Measurements from ENCODE around the gene COX10. TPM values are rescaled to one million over a fixed set of nuclear protein-coding genes. Genes with fewer than 3 reads are reported as not detected.

COX10 gene
- total RNA-seq, 1 donor from 2014 or later, result 13.8 TPM

- intact Hi-C loops (cut with DNase I), result no loop called here
- no peaks in the 10 kb centered on the region for H3K27me3 ChIP-seq (ENCODE audit: low read depth)
- peak; percentile 41 for ATAC-seq
- DNase-seq, result no peak
- no peak overlapping the region for H3K4me3 ChIP-seq
- peaks cover 38% of the 10 kb centered on the region for H3K4me1 ChIP-seq
- TF ChIP-seq CTCF (IDR thresholded peaks at IDR 0.05), result no peak
- peak overlapping the region; percentile 67 for H3K27ac ChIP-seq
- H3K36me3 ChIP-seq, result no peaks in the 10 kb centered on the region
- no peaks in the 10 kb centered on the region for H3K9me3 ChIP-seq
These were observed 128.3 kb downstream of the COX10 start for GRCh38 chr17:14197586-14197985.

GRCh38 chr17:14198013-14198412 is 128.7 kb downstream of the COX10 start:
- peak; percentile 92 to 94 for ATAC-seq
- intact Hi-C loops (cut with DNase I), result no loop called here

GRCh38 chr17:14198575-14198974 is 129.3 kb downstream of the COX10 start:
- DNase-seq, result no peak

More at GRCh38 chr17:14198013-14198412, 128.7 kb downstream of the COX10 start:
- Histone ChIP-seq H3K27me3 (ENCODE audit: low read depth) (no peaks in the 10 kb centered on the region), H3K27ac (peak overlapping the region; percentile 67), H3K4me1 (peaks cover 38% of the 10 kb centered on the region), H3K4me3 (no peak overlapping the region), H3K36me3 (no peaks in the 10 kb centered on the region), H3K9me3 (no peaks in the 10 kb centered on the region)
- no peak for TF ChIP-seq CTCF (IDR thresholded peaks at IDR 0.05)
- peak; percentile 78 for DNase-seq

GRCh38 chr17:14199601-14200000 is 130.3 kb downstream of the COX10 start:
- H3K27me3 ChIP-seq (ENCODE audit: low read depth), result no peaks in the 10 kb centered on the region
- peaks cover 38% of the 10 kb centered on the region for H3K4me1 ChIP-seq
- H3K4me3 ChIP-seq, result no peak overlapping the region
- no peaks in the 10 kb centered on the region for H3K9me3 ChIP-seq
- intact Hi-C loops (cut with DNase I), result no loop called here
- TF ChIP-seq CTCF (IDR thresholded peaks at IDR 0.05), result no peak
- DNase-seq, result no peak
- ATAC-seq, result no peak
- H3K36me3 ChIP-seq, result no peaks in the 10 kb centered on the region
- no peak overlapping the region for H3K27ac ChIP-seq

More at GRCh38 chr17:14198575-14198974, 129.3 kb downstream of the COX10 start:
- peak in 1 of 2 donors; percentile 34 for ATAC-seq
- H3K4me3 ChIP-seq, result no peak overlapping the region
- H3K36me3 ChIP-seq, result no peaks in the 10 kb centered on the region
- H3K4me1 ChIP-seq, result peaks cover 38% of the 10 kb centered on the region
- H3K27ac ChIP-seq, result peak overlapping the region; percentile 67
- no peak for TF ChIP-seq CTCF (IDR thresholded peaks at IDR 0.05)
- intact Hi-C loops (cut with DNase I), result no loop called here
- no peaks in the 10 kb centered on the region for H3K27me3 ChIP-seq (ENCODE audit: low read depth)
- no peaks in the 10 kb centered on the region for H3K9me3 ChIP-seq

GRCh38 chr17:14200354-14200753 is 131.1 kb downstream of the COX10 start:
- no peak for ATAC-seq
- Histone ChIP-seq H3K36me3 (no peaks in the 10 kb centered on the region), H3K27me3 (ENCODE audit: low read depth) (no peaks in the 10 kb centered on the region), H3K27ac (no peak overlapping the region), H3K9me3 (no peaks in the 10 kb centered on the region), H3K4me3 (no peak overlapping the region), H3K4me1 (peaks cover 38% of the 10 kb centered on the region)
- no peak for DNase-seq
- no peak for TF ChIP-seq CTCF (IDR thresholded peaks at IDR 0.05)
- intact Hi-C loops (cut with DNase I), result no loop called here
